Measurements from ENCODE around the gene HIVEP2. TPM values are rescaled to one million over a fixed set of nuclear protein-coding genes. Genes with fewer than 3 reads are reported as not detected.

HIVEP2 gene
- total RNA-seq, 1 donor from 2014 or later = 11.7 TPM

DNA sequence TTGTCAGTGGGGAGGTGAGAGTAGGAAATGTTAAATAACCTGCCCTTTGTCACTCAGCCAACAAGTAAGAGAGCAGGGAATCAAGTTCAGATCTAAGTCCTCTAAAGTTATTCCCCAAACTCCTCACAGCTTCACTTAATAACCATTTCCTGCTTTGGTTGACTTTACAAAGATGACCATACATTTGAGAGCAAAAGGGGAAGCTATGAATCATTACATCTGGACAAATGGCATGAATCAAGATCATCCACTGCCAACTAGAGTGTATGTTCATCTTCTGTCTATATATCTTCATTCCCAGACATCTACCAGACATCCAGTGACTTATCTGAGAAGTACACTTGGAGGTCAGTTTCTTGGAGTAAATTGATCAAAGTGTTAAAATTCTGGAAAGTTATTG is 15.1 kb upstream of the HIVEP2 start:
- DNase-seq (ENCODE audit: low spot score) = no peak
- Mint-ChIP-seq H3K27me3 (ENCODE audit: low read depth) (no peaks in the 10 kb centered on the region), H3K9me3 (ENCODE audit: low read depth) (no peaks in the 10 kb centered on the region), H3K36me3 (ENCODE audit: low read depth) (no peaks in the 10 kb centered on the region), H3K4me3 (ENCODE audit: unreplicated experiment) (no peak overlapping the region), H3K27ac (ENCODE audit: unreplicated experiment) (no peak overlapping the region), H3K4me1 (ENCODE audit: low read depth) (peaks cover 8% of the 10 kb centered on the region)
- no peak for TF ChIP-seq CTCF (IDR thresholded peaks at IDR 0.05)

- no peaks in the 10 kb centered on the region for H3K9me3 Mint-ChIP-seq (ENCODE audit: low read depth)
- H3K27me3 Mint-ChIP-seq (ENCODE audit: low read depth) = no peaks in the 10 kb centered on the region
- H3K36me3 Mint-ChIP-seq (ENCODE audit: low read depth) = no peaks in the 10 kb centered on the region
- H3K4me1 Mint-ChIP-seq (ENCODE audit: low read depth) = peaks cover 8% of the 10 kb centered on the region
- TF ChIP-seq CTCF (IDR thresholded peaks at IDR 0.05) = no peak
- no peak for DNase-seq (ENCODE audit: low spot score)
- no peak overlapping the region for H3K4me3 Mint-ChIP-seq (ENCODE audit: unreplicated experiment)
- H3K27ac Mint-ChIP-seq (ENCODE audit: unreplicated experiment) = no peak overlapping the region
Measured at GRCh38 chr6:142958343-142958742, 13.4 kb upstream of the HIVEP2 start.

GRCh38 chr6:142956726-142957125 is 11.8 kb upstream of the HIVEP2 start:
- Mint-ChIP-seq H3K9me3 (ENCODE audit: low read depth) (no peaks in the 10 kb centered on the region), H3K27ac (ENCODE audit: unreplicated experiment) (no peak overlapping the region), H3K36me3 (ENCODE audit: low read depth) (no peaks in the 10 kb centered on the region), H3K4me3 (ENCODE audit: unreplicated experiment) (no peak overlapping the region), H3K4me1 (ENCODE audit: low read depth) (peaks cover 8% of the 10 kb centered on the region), H3K27me3 (ENCODE audit: low read depth) (no peaks in the 10 kb centered on the region)
- no peak for DNase-seq (ENCODE audit: low spot score)
- TF ChIP-seq CTCF (IDR thresholded peaks at IDR 0.05) = no peak

- no peak overlapping the region for H3K27ac Mint-ChIP-seq (ENCODE audit: unreplicated experiment)
- no peaks in the 10 kb centered on the region for H3K9me3 Mint-ChIP-seq (ENCODE audit: low read depth)
- DNase-seq (ENCODE audit: low spot score) = no peak
Measured at GRCh38 chr6:142954844-142955243, 9.9 kb upstream of the HIVEP2 start.

GRCh38 chr6:142953373-142954273 is 8.6 kb upstream of the HIVEP2 start:
- no peak for TF ChIP-seq CTCF (IDR thresholded peaks at IDR 0.05)
- Mint-ChIP-seq H3K27me3 (ENCODE audit: low read depth) (no peaks in the 10 kb centered on the region), H3K9me3 (ENCODE audit: low read depth) (no peaks in the 10 kb centered on the region), H3K4me3 (ENCODE audit: unreplicated experiment) (no peak overlapping the region), H3K4me1 (ENCODE audit: low read depth) (no peaks in the 10 kb centered on the region), H3K36me3 (ENCODE audit: low read depth) (no peaks in the 10 kb centered on the region), H3K27ac (ENCODE audit: unreplicated experiment) (no peak overlapping the region)
- no peak for DNase-seq (ENCODE audit: low spot score)

More at GRCh38 chr6:142954844-142955243, 9.9 kb upstream of the HIVEP2 start:
- H3K27me3 Mint-ChIP-seq (ENCODE audit: low read depth) = no peaks in the 10 kb centered on the region
- no peak overlapping the region for H3K4me3 Mint-ChIP-seq (ENCODE audit: unreplicated experiment)
- peaks cover 3% of the 10 kb centered on the region for H3K4me1 Mint-ChIP-seq (ENCODE audit: low read depth)
- TF ChIP-seq CTCF (IDR thresholded peaks at IDR 0.05) = no peak
- H3K36me3 Mint-ChIP-seq (ENCODE audit: low read depth) = no peaks in the 10 kb centered on the region

All from chondrocyte (in vitro differentiated cells).